GM12801 (cell line): ENCODE measurements around the gene ERGIC1.

Source experiments
- TF ChIP-seq, protein P1 (sequence below): IDR thresholded peaks from one replicate; pipeline ENCODE4 v1.5.1; 2011; ENCODE audit warnings: control low read depth; ENCODE audit not compliant: insufficient read length; ENCODE audit errors: extremely low read depth

The ERGIC1 gene

DNA sequence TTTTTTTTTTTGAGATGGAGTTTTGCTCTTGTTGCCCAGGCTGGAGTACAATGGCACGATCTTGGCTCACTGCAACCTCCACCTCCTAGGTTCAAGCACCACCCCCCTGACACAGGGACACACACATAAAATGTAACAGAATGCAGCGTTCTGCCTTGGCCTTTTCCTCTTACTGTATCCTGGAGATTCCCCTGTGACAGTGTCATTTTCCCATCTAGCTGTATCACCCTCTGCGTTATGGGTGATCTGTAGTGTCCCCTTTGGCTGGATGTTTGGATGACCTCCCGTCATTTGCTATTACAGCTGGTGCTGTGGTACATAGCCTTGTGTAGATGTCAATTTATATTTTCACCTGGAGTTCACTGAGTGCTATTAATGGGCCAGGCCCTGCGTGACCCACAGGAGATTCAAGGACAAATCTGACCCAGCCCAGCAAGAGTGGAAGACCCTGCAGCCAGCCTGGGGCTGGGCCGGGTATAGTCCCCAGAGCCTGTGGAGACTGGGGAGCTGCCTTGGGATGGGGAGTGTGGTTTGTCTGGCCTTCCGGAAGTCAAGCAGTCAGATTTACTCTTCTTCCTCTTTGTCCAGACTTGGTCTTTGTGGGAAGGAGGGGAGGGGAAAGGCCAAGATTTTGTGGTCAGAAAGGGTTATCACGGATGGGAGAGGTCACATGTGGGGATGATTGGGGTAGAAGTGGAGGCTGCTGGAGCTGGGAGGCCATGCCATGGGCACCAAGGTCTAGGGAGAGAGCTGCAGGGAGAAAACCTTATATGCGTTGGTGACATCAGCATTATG, 43.6 kb downstream of the ERGIC1 start:
- TF ChIP-seq, protein P1, sequence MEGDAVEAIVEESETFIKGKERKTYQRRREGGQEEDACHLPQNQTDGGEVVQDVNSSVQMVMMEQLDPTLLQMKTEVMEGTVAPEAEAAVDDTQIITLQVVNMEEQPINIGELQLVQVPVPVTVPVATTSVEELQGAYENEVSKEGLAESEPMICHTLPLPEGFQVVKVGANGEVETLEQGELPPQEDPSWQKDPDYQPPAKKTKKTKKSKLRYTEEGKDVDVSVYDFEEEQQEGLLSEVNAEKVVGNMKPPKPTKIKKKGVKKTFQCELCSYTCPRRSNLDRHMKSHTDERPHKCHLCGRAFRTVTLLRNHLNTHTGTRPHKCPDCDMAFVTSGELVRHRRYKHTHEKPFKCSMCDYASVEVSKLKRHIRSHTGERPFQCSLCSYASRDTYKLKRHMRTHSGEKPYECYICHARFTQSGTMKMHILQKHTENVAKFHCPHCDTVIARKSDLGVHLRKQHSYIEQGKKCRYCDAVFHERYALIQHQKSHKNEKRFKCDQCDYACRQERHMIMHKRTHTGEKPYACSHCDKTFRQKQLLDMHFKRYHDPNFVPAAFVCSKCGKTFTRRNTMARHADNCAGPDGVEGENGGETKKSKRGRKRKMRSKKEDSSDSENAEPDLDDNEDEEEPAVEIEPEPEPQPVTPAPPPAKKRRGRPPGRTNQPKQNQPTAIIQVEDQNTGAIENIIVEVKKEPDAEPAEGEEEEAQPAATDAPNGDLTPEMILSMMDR, result no peak

DNA sequence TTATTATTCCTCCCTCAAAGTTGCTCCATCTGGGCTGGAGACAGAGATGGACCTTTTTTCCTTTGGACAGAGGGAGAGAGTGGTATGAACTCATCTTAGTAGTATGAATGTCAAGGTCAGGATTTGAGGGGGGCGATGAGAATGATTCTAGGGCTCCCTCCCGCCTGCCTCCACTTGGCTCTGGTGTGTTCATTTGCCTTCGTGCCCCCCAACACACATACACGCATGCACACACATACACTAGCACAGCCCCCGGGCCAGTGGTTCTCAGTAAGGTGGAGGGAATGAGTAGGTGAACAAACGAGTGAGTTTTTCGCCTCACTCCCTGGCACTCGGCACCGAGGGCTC, 44.5 kb downstream of the ERGIC1 start:
- TF ChIP-seq, protein P1, result no peak

DNA sequence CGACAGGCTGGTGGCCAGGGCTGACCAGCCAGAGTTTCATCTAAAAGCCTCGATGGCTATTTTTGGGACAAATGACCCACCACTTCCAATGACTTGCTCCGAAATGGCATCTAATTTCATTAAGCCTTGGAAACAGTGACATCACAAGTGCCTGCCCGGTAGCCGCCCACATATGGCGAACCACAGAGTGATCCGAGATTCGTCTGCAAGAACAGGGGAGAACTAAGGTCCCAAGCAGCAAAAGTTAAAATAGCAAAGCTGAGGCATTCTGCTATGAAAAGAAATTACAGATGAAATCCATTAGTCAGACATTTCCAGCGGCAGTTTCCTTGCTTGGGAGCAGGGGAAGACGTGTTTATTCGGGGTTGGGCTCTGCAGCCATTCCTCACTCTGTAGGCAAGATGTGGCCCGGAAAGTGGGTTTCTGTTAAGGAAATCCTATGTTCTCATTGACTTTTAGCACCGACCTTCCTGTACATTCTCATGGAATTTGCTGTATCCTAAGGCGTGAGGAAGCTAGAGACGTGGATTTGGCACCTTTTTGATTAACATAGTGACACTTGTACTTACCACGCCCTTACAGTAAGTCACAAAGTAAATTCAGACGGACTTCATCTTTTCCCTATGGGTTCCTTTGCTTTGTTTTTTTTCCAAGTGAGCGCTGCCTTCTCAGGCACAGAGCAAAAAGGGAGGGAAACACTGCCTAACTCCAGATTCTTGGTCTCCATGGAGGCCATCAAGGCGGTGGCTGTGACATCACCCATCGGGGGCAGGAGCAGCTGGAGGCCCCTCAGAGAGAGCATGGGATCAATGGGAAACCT, 45.1 kb downstream of the ERGIC1 start:
- TF ChIP-seq, protein P1, result no peak

DNA sequence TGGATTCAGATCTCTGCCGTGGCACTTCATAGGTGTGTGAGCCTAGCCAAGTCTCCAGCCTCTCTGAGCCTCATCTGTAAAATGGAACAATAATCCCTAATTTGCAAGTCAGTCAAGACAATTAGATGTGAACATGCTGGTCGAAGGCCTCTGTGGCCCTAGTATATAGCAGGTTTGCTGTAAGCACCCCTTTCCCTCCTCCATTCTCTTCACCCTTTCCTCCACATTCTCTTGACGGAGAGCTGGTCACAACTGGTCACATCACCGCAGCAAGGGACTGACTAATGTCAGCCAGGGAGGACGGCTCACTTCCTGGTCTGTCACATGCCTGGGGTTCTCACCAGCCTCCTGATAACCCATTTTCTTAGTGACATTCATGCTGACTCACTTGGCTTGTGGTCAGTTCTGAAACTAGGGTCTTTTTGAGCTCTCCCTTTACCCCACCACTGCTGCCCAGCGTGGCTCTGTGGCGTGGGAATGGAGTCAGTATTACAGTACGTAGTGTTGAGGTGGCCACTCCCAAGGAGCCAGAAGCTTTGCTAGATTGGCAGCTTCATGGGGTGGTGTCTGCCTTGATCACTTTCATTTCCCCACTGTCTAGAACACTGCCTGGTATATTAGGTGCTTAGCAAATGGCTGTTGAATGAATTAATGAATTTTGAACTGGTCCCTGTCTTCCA, 47.8 kb downstream of the ERGIC1 start:
- TF ChIP-seq, protein P1, result no peak

DNA sequence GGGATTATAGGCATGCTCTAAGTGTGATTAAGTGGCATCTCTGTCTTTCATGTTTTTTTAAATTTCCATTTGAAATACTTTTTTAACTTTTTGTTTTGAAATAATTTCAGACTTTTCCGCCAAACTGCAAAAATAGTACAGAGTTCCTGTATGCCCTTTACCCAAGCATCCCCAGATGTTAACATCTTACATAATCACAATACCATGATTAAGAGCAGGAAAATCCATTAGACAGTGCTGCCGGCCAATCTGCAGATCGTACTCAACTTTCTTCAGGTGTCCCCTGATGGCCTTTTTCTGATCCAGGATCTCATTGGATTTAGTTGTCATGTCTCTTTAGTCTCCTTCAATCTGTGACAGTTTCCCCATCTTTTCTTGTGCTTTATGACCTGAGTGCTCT, 49.0 kb downstream of the ERGIC1 start:
- TF ChIP-seq, protein P1, result no peak

DNA sequence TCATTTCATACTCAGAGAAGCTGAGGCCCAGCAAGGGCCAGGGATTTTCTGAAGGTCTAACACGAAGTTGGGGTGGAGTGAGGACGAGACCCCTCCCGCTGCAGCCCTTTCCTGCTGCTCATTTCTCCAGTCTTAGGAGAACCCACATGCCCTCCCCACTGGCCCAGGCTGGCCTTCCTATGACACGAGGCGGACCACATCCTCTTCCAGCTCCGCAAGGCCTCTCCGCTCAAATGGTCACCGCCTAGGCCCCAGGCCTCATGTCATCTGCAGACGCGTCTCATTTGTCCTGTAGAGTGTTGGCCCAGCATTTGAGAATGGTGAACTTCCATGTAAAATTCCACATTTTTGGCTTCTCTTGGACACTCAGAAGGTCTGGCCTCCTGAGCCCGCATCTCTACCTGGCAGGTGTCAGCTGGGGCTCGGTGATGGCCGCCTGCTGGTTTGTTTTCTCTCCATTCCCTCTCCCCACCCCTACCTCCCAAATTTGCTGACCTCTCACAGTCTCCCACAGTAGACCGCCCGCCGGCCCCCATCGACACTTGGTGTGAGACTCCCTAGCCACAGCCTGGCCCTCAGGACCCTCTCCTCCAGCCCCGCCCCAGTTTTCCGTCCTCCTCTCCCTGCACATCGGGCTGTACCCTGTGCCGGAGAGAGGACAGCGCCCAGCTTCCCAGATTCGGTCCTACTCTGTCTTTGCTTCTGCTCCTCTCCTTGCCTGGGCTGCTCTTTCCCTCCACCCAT, 51.7 kb downstream of the ERGIC1 start:
- TF ChIP-seq, protein P1, result no peak
